PFSK-1 (cell line): Measurements from ENCODE around the gene CYTL1.

Experiments
- FOXP2 ChIP-seq: optimal IDR thresholded peaks from 2 replicates; pipeline ENCODE3; 2011; ENCODE audit warnings: borderline replicate concordance, control low read depth, inconsistent platforms; ENCODE audit not compliant: insufficient read depth; ENCODE audit errors: extremely low read length, extremely low read depth
- POLR2AphosphoS5 ChIP-seq: IDR thresholded peaks from 2 replicates; pipeline ENCODE4 v1.6.1; 2012; ENCODE audit warnings: low read depth, mild to moderate bottlenecking, control low read depth, low read length, moderate library complexity
- REST ChIP-seq, 2 experiments: IDR thresholded peaks; 2 replicates each; pipeline versions ENCODE4 v1.6.1 to v1.8.0; 2011 to 2012; ENCODE audit warnings: low read depth in 2 of 2, low read length in 2 of 2, control low read depth in 1 of 2, inconsistent platforms in 1 of 2, mild to moderate bottlenecking in 1 of 2, moderate library complexity in 1 of 2; ENCODE audit not compliant: insufficient read depth in 1 of 2
- SIN3A ChIP-seq: IDR thresholded peaks from 2 replicates; pipeline ENCODE4 v1.6.1; 2012; ENCODE audit warnings: mild to moderate bottlenecking, low read length, moderate library complexity, borderline replicate concordance; ENCODE audit not compliant: insufficient read depth
- TAF1 ChIP-seq: IDR thresholded peaks from 2 replicates; pipeline ENCODE4 v1.6.1; 2012; ENCODE audit warnings: low read length, control low read depth, borderline replicate concordance; ENCODE audit not compliant: insufficient read depth

- TF ChIP-seq POLR2AphosphoS5: no peak
- no peak for TF ChIP-seq REST (IDR thresholded peaks at IDR 0.05; ENCODE audit: insufficient read depth in 1 of 2, low read depth in 2 of 2, low read length in 2 of 2)
- no peak for TF ChIP-seq SIN3A
- no peak for TF ChIP-seq TAF1
- no peak for TF ChIP-seq FOXP2
These were observed 37.8 kb downstream of the CYTL1 start for GRCh38 chr4:4981427-4981826.
